ENCODE results near the gene PRSS53.

GRCh38 chr16:31061813-31062440 lies 26.8 kb downstream of the PRSS53 start:
- TF ChIP-seq CTCF (IDR thresholded peaks at IDR 0.05) (no peak), POLR2A (IDR thresholded peaks at IDR 0.05) (no peak)

Measured in lower leg skin (tissue), 3 donors.